Panc1 (cell line): Measurements from ENCODE around the gene LRP3.

Experiments
- CTCF ChIP-seq: fragments of 450-650 bp; IDR thresholded peaks from 2 replicates; pipeline ENCODE4 v1.5.1; 2017; ENCODE audit warnings: mild to moderate bottlenecking
- POLR2AphosphoS5 ChIP-seq: IDR thresholded peaks from 2 replicates; pipeline ENCODE4 v1.6.1; 2012; ENCODE audit warnings: mild to moderate bottlenecking, low read depth, low read length, moderate library complexity
- SIN3A ChIP-seq: IDR thresholded peaks from 2 replicates; pipeline ENCODE4 v1.6.1; 2012; ENCODE audit warnings: low read depth, mild to moderate bottlenecking, low read length, moderate library complexity, borderline replicate concordance; ENCODE audit not compliant: insufficient read depth
- TCF7L2 ChIP-seq: IDR thresholded peaks from 2 replicates; pipeline ENCODE4 v1.6.1; 2011; ENCODE audit warnings: mild to moderate bottlenecking, low read depth, low read length, inconsistent platforms

GRCh38 chr19:33238481-33239149 is 44.5 kb downstream of the LRP3 start:
- TF ChIP-seq CTCF (no peak), POLR2AphosphoS5 (no peak), SIN3A (no peak), TCF7L2 (no peak)
